NCI-H1930 (cell line): ENCODE measurements around the gene SMOC1.

Source experiments
- DNase-seq, 2 experiments: peaks; one replicate each; lab custom pipeline; 2025; lab: John Stamatoyannopoulos, UW

The SMOC1 gene

DNA sequence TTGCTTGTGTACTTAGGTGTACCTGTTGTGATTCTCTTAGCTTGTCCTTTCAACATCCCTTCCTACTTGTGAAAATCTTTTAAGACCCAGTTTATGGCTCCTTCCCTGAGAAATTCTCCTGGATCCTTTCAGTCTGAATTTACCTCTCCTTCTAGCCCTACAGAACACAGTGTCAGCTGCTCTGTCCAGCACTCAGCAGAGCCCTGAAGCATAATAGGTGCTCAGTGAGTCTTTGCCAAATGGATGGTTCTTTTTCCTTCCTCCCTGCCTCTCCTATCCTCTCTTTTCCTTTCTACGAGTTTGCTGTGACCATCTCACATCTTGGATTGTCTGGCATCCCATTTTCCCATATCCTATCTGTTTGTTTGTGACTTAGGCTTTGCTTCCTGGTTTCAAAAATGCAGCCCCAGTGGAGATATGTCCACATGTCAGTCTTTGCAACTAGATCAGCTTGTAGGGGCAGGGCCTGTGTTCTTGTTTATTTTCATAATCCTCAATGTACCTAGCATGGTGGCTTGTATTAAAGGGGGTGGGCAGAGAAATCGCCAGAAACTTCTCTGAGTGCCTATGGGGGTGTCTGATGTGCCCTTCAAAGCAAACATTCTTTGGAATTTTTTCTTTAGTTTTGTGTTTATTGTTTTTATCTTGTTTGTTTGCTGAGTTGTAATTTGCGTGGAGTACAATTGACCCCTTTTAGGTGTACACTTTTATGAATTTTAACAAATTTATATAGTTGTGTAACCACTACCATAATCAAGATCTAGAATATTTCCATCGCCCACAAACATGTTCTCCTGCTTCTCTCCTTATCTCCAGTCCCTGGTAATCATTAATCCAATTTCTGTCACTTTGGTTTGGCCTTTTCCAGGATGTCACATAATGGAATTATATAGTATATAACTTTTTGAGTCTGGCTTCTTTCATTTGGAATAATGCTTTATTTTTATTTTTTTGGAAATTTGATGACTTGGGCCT, 62.8 kb downstream of the SMOC1 start:
- DNase-seq: no peak

DNA sequence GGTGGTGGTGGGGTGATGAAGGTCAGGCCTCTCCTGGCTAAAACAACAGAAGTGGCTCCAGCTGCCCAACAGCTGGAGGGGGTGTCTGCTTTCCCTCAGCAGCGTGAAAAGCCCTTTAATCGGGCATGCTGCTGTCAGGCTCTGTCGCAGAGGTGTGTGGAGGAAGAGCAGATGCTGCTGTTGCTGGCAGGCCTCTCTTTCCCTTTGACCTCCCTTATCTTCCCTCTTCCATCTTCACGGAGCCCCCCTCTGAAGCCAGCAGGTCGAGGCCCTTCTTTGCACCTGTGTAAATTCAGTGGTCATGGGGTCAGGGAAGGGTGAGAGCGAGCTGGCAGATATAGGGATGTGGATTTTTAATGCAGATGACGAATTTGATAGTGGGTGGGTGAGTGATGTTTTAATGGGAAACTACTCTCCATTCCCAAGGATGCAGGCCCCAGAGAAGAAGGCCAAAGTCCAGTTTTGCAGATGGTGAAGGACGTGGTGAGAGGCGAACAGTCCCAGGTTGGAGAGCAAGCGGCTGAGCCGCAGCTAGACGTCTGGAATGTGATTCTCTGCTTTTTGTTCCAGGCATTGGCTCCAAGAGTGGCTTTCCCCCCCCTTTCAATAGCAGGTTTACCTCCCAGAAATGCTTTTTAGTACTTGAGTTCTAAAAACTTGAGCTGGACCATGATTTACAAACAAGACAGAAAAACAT, 64.0 kb downstream of the SMOC1 start:
- DNase-seq: no peak

DNA sequence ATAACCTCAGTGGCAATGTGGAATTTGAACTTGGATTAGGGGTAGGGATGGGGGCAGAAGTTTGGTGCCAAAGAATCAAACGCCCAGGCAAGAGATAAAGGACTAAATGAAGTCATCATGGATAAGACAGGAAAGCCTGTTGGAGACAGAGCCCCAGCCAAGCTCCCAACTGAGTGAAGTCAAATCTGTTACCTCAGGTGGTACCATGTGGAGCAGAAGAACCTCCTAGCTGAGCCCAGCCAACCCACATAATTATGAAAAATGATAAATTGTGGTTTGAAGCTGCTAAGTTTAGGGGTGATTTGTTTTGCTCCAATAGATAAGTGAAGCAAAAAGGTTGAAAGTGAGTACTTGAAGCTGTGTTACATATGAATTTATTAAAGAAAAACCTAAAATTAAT, 66.1 kb downstream of the SMOC1 start:
- DNase-seq: no peak

DNA sequence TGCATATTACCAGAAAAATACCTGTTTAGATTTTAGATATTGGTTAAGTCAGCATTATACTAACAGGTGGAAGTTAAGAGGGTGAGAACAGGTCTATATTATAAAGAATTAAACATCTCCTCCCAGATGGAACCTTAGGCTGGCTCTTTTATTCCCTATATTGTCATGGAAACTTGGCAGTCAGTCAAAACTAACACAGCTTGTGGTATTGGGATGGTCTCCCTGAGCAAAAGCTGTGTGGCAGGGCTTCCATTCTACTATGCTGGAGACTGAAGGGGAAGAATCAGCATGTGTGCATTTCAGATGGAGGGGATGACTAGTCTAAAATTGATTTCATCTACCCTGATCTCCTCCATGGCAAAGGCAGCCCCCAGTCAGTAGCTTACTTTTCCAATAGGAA, 66.7 kb downstream of the SMOC1 start:
- no peak for DNase-seq

DNA sequence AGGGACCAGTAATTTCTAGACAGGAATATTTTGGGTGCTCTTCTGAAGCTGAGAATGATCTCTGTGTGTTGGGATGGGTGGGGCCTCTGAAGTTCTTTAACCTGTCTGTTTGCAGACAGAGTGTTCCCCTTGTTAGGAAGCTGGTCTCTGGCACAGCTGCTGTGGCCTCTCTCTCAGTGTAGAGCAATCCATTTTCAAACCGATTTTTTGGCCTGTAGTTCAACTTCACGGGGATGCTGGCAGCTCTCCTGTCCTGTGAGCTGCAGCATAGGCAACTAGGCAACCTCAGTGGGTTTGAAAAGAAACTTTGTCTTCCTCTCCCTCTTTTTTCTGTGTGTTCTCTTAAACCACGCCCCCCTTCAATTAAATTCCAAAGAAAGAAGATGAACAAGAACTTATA, 69.1 kb downstream of the SMOC1 start:
- DNase-seq: no peak

DNA sequence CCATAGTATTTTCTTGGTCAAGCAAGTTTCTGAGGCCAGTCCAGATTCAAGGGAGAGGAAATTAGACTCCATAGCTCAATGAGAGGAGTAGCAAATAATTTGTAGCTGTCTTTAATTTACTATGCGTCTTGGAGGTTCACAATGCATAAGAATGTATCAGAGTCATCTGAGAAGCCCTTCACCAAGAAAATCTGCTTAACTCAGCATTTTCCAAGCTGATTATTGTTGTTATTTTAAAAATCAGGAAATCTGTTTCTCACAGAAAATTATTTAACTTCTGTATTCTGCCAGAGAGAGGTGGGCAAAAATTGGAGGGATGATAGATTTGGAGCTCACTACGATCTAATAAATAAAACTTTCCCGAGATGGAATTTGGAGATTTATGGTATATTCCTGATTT, 72.0 kb downstream of the SMOC1 start:
- no peak for DNase-seq

DNA sequence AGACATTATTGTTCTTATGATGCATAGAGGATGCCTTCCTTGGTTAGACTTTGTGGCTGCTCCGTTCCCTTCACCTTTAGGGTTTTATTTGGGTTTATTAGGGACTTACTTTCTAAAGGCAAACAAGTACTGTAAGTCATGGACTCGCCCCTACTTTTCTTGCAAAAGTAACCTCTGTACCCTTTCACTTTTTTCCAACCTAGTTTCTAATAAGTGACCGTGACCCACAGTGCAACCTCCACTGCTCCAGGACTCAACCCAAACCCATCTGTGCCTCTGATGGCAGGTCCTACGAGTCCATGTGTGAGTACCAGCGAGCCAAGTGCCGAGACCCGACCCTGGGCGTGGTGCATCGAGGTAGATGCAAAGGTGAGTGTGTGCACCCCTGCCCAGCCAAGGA, 72.7 kb downstream of the SMOC1 start:
- no peak for DNase-seq

DNA sequence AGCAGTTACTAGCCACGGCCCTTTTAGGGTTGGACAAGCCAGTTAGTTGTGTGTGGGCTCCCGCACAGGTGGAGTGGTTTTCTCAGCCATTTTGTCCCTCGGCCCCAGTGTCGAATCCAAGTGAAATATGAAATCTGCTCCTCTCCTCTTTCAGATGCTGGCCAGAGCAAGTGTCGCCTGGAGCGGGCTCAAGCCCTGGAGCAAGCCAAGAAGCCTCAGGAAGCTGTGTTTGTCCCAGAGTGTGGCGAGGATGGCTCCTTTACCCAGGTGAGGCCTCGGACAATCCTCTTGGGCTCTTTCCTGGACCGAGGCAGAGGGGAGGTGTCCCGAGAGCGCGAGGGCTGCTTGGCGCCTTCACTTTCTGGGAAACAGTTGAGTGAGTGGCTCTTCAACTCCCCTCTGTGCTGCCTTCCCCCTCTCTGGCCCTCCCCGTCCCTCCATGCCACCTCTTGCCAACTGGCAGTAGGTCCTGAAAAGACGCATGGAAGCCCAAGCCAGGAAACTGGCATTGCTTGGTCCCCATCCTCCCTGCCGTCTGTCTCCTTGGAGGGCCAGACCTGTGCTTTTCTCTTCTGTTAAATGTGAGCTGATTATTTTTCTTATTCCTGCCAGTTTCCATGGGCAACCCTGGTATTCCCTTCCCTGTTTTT, 74.2 kb downstream of the SMOC1 start:
- DNase-seq: no peak

DNA sequence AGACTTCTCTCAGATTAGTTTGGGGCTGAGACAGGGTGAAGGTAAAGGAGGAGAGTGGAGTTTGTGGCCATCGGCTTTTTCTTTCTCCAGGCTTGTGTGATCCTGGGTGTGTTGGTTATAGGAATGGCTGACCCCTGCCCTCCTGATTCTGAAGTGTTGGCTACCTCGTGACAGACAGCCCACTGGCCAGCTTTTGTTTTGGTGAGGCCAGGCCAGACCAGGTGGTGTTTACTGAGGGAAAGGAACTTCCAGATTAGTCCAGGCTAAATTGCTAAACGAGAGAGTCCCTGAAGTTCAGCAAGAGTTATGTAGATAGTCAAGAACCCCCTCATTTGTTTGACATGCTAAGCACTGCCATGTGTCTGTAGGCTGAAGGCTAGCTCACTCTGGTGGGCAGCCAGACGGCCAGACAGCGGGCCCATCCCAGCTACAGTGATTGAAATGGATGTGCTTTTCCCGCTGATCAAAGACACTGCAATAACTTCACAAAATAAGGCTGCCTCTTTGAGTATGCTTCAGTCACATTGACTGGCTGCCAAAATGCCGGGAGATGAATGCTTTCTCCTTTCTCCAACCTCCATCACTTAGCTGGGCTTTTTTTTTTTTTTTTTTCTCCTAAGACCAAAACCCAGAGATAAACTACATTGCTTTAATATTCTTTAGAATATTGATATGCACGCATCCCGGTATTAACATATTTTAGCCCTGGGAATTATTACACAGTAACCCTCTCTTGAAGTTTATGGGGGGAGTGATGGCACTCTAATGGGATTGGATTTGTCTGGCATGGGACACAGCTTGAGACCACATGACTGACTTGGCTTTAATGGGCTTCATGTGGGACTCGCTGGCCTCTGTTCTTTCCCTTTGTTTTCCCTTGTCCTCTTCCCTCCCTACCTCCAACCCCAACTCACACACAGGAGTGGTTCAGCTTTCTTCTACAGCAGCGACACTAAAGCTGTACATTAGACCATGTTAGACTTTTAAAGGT, 76.9 kb downstream of the SMOC1 start:
- DNase-seq: no peak

DNA sequence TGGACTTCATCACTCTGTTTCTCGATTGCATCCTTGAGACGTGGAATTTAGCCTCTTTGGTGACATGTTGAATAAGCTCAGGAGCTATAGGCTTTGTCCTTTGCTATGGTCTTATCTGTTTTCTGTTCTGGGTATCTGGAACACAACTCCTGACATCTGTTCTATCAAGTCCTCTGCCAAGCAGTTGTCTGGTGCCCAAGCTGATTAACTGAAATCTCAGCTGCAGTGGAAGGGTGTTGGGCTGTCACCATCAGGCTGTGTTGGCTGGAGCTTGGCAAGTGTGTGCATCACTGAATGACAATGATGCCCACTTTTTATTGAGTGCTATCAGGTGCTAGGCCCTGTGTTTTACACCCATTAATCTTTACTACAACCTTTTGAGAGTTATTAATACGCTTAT, 77.8 kb downstream of the SMOC1 start:
- no peak for DNase-seq

DNA sequence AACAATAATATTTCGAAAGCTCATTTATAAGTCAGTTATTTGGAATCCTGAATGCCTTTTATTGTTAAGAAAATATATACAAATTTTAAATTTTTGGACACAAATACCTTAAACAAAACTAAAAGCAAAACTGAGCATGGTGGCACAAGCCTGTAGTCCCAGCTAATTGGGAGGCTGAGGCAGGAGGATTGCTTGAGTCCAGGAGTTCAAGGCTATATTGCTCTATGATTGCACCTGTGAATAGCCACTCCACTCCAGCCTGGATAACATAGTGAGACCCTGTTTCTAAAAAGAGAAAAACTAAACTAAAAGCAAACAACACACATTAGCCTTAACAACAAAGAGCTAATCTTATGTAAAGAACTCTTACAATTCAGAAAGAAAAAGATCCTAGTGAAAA, 78.8 kb downstream of the SMOC1 start:
- DNase-seq: no peak

DNA sequence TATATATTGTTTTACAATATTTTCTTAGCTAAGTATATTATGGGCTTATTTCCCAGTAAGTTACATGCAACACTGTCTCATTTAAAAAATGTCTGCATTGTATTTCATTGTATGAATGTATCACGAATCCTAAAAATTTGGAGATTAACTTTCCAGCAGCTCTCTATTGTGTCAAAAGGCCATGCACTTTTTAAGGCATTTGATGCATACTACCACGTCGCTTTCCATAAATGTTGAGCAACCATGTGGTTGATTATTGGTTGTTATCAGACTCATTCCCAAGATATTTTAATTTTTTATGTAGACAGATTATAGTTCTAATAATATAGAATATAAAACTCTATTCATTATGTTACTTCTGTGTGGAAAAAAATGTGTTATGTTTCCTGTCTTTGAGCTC, 79.9 kb downstream of the SMOC1 start:
- DNase-seq: no peak

DNA sequence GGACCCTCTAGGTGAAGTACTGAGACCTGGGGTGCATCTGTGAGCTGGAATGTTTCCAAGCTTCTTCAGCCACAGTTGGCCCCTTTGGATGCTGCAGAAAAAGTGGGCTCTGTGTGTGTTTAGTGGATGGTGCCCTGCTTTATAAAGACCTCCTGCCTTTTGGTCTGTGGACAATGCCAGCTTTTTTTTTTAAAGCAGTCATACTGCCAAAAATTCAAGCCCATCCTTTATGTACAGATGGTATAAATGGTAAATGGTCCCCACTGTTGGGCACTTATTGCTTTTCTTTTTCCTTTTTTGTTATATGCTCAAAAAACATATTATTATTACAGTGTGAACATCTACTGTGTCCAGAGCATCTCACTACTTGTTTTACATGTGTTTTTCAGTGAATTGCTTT, 81.1 kb downstream of the SMOC1 start:
- DNase-seq: no peak

DNA sequence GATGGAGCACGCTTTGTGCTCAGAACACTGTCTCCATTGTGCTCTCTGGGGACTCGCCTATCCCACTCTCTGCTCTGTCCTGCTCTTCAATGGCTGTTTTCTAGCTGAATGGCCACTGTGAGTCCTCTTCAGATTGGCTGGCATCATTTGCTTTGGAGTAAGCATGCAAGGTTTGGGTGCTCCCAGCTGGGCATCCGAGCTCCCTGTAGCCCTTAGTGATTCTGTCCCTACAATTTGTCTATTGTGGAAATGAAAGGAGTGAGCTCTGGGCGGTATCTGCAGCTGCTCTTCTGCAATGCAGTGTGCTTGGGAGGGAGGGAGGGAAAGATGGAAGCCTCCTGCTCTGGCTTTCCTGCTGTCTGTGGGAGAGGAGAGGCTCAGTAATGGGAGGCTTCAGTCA, 84.8 kb downstream of the SMOC1 start:
- DNase-seq: no peak

DNA sequence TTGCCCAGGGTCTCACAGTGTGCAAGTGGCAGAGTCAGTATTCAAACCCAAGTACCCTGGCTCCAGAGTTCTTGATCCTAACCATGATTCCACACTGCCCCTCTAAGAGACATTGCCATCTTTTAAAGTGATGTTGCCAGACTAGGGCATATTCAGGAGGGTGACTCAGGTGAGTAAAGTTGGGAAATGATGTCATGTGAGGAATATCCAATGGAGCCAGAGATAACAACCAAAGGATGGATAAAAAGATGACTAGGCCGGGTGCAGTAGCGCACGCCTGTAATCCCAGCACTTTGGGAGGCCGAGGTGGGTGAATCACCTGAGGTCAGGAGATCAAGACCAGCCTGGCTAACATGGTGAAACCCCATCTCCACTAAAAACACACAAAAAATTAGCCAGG, 85.6 kb downstream of the SMOC1 start:
- DNase-seq: no peak

DNA sequence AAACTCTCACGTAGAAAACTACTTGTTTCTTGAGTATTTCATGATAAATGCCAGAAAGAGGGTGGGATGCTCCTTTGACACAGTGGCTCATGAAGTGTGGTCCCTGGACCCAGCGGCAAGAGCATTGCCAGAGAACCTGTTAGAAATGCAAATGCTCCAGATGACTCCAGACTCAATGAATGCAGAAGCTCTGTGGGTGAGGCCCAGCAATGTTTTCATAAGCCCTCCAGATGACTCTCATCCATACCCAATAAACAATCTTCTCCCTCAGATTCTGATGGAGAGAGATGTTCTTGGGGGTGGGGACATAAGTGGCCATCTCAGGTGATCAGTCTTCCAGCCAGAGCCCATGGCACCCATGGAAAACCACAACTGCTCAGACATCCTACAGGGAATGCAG, 88.9 kb downstream of the SMOC1 start:
- no peak for DNase-seq

DNA sequence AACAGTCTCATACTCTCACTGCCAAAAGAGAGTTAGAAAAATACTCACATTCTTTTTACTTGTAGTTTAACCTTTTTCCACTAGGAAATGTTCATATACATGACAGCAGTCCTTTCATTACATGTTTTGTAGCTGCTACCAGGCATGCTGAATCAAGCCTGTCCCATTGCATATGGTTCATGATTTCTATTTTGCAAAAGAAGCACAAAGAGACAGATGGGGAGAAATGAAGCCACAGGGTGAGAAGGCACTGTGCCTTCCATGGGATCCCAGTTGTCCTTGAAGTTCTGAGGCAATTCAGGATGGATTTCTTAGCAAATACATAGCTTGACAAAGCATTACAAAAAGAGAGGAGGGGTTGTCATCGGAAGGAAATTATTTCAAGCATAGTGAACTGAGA, 89.5 kb downstream of the SMOC1 start:
- DNase-seq: no peak

DNA sequence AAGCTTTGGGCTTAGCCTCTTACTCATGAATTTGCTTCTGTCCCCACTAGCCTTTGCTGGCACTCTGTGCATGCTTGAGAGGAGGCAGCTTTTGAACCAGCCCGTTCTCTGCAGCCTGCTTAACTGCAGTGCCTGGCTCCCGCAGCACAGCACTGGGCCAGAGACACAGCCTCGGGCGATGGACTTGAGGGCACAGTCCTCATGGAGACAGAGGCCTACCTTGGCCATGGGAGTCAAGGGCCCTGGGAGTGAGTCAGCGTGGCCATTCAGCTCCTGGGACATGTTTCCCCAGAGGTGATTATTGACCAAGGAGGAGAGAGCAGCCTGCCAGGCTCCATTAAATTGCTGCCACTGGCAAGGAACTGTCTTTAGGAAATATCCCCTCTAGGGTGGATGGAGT, 93.5 kb downstream of the SMOC1 start:
- no peak for DNase-seq

DNA sequence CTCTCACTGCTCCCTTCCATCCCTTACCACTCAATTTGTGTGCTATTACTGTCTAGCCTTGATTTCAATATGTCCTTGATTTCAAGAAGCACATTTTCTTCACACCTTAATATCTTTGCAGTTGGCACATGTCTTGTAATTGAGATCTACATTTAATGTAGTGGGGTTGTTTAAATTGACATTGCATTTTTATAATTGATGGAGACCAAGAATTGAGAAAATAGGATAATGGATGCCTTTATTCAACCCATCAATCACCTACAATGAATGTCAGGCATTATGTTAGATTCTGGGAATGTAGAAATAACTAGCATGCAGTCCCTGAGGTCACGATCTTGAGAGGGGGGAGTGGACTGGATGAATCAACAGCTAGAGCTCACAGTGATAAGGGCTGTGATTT, 94.6 kb downstream of the SMOC1 start:
- no peak for DNase-seq

DNA sequence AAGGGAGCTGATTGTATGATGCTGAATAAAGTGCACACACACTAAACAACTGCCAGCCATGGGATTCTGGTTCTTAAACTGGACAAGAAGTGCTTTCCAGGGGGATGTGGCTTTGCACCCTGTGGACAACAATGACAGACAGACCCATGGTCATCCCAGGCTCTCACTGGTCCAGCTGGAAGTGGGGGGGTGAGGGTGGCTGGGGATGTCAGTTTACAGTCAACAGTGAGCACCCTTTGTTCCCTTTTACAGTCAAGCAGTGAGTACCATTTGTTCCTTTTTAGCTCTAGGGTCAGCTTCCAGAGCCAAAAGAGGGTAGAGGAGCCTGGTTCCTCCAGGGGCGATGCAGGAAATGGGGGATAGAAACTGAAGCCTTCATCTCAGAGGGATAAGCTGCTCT, 100.7 kb downstream of the SMOC1 start:
- DNase-seq: no peak
